H1 (cell line): ENCODE results near the gene ASCL1. TPM values are rescaled to one million over a fixed set of nuclear protein-coding genes. Genes with fewer than 3 reads are reported as not detected.
A peak's percentile ranks its signal among the peaks of the same experiment; 100 is the strongest.

Experiments used
- CTCF ChIA-PET: fragments of 300-600 bp; sonication (Branson Sonifier 250); formaldehyde crosslinking; loops from one replicate; lab custom pipeline; 2021; ENCODE audit not compliant: partially characterized antibody; lab: Charles Lee
- POLR2A ChIA-PET: fragments of 300-600 bp; sonication (Branson Sonifier 250); formaldehyde crosslinking; loops from one replicate; lab custom pipeline; 2021; ENCODE audit warnings: inconsistent platforms; ENCODE audit not compliant: partially characterized antibody; lab: Charles Lee
- DNase-seq, 2 experiments: peaks; one replicate each; pipeline versions ENCODE4 v3.0.0 to v3.0.0-alpha.2; 2010 to 2022; ENCODE audit warnings: low spot score in 2 of 2, low read depth in 1 of 2, mixed read lengths in 1 of 2
- FAIRE-seq: peaks from 2 replicates; lab custom pipeline; 2011; peaks lifted over from hg19 to GRCh38; lab: Jason Lieb, UNC
- H2AFZ ChIP-seq: 2 replicates; pipeline ENCODE4 v1.8.1; 2012; ENCODE audit warnings: low read length, inconsistent platforms
- H2AK5ac ChIP-seq: 2 replicates; pipeline ENCODE4 v1.6.1; 2013; ENCODE audit warnings: low read depth, low read length
- H2BK120ac ChIP-seq: replicated peaks from 2 replicates; pipeline ENCODE3; 2013; ENCODE audit warnings: low read depth, low read length, inconsistent platforms
- H2BK12ac ChIP-seq: 2 replicates; pipeline ENCODE4 v1.6.1; 2013; ENCODE audit warnings: low read depth, low read length
- H2BK15ac ChIP-seq: 2 replicates; pipeline ENCODE4 v1.6.1; 2013; ENCODE audit warnings: low read length
- H2BK20ac ChIP-seq: 2 replicates; pipeline ENCODE4 v1.6.1; 2013; ENCODE audit warnings: low read length
- H2BK5ac ChIP-seq: 2 replicates; pipeline ENCODE4 v1.6.1; 2013; ENCODE audit warnings: low read depth, low read length
- H3K14ac ChIP-seq: 2 replicates; pipeline ENCODE4 v1.6.1; 2013; ENCODE audit warnings: inconsistent platforms; ENCODE audit not compliant: insufficient read length
- H3K18ac ChIP-seq: 2 replicates; pipeline ENCODE4 v1.6.1; 2013; ENCODE audit warnings: low read length; ENCODE audit errors: extremely low read depth
- H3K23ac ChIP-seq: 2 replicates; pipeline ENCODE4 v1.6.1; 2013; ENCODE audit warnings: inconsistent platforms; ENCODE audit not compliant: insufficient read length
- H3K23me2 ChIP-seq: 2 replicates; pipeline ENCODE4 v1.6.1; 2013; ENCODE audit warnings: low read depth, low read length
- H3K27ac ChIP-seq: 2 replicates; pipeline ENCODE4 v1.6.1; 2011; ENCODE audit warnings: low read depth, low read length, inconsistent platforms
- H3K27me3 ChIP-seq, 4 experiments: replicated peaks in 1 of 4; 1 replicate in 1 of 4; 2 replicates in 3 of 4; pipeline versions ENCODE4 v1.6.1 to v1.8.1; 2011 to 2013; ENCODE audit warnings: low read length in 3 of 4, mild to moderate bottlenecking in 3 of 4, inconsistent platforms in 2 of 4, mixed read lengths in 2 of 4, moderate library complexity in 1 of 4; ENCODE audit not compliant: control insufficient read depth in 3 of 4, insufficient read depth in 3 of 4; ENCODE audit errors: extremely low read depth in 1 of 4
- H3K36me3 ChIP-seq, 4 experiments: 2 replicates each; pipeline versions ENCODE4 v1.6.1 to v1.8.1; 2011 to 2013; ENCODE audit warnings: mild to moderate bottlenecking in 4 of 4, low read length in 3 of 4, moderate library complexity in 2 of 4, control low read depth in 1 of 4, inconsistent platforms in 1 of 4; ENCODE audit not compliant: insufficient read depth in 4 of 4, control insufficient read depth in 2 of 4
- H3K4ac ChIP-seq: replicated peaks from 2 replicates; pipeline ENCODE3; 2013; ENCODE audit warnings: low read length, low read depth, mixed read lengths, inconsistent platforms; ENCODE audit not compliant: insufficient read length
- H3K4me1 ChIP-seq, 4 experiments: replicated peaks in 1 of 4; 1 replicate in 1 of 4; 2 replicates in 3 of 4; pipeline versions ENCODE4 v1.6.1 to v1.8.1; 2011 to 2013; ENCODE audit warnings: low read length in 3 of 4, inconsistent platforms in 2 of 4, mixed read lengths in 1 of 4; ENCODE audit not compliant: insufficient read depth in 4 of 4, control insufficient read depth in 3 of 4
- H3K4me2 ChIP-seq, 2 experiments: 2 replicates each; pipeline versions ENCODE4 v1.6.1 to v1.8.1; 2011 to 2013; ENCODE audit warnings: low read depth in 2 of 2, low read length in 2 of 2, control low read depth in 1 of 2, inconsistent platforms in 1 of 2, mild to moderate bottlenecking in 1 of 2; ENCODE audit not compliant: insufficient read depth in 1 of 2
- H3K4me3 ChIP-seq, 4 experiments: fragments of 200-600, 300-600 bp in 1 of 4; sonication (generic), shearing (Covaris generic), sonication (Bioruptor Twin) in 1 of 4; 2 replicates each; pipeline versions ENCODE4 v1.5.1 to v1.8.1; 2011 to 2016; ENCODE audit warnings: low read length in 4 of 4, low read depth in 3 of 4, control low read depth in 2 of 4, inconsistent platforms in 2 of 4, mild to moderate bottlenecking in 2 of 4, mixed read lengths in 1 of 4, moderate library complexity in 1 of 4; ENCODE audit not compliant: insufficient read depth in 2 of 4; ENCODE audit errors: extremely low read depth in 1 of 4
- H3K56ac ChIP-seq: replicated peaks from 2 replicates; pipeline ENCODE3; 2013; ENCODE audit warnings: low read depth, mild to moderate bottlenecking, mixed read lengths, low read length, inconsistent platforms; ENCODE audit not compliant: insufficient read length
- H3K79me1 ChIP-seq: 2 replicates; pipeline ENCODE4 v1.6.1; 2013; ENCODE audit warnings: low read depth, low read length, control low read depth
- H3K79me2 ChIP-seq, 2 experiments: 2 replicates each; pipeline versions ENCODE4 v1.6.1 to v1.8.1; 2012 to 2013; ENCODE audit warnings: low read length in 2 of 2, mild to moderate bottlenecking in 2 of 2, inconsistent platforms in 1 of 2; ENCODE audit not compliant: insufficient read depth in 2 of 2, control insufficient read depth in 1 of 2
- H3K9ac ChIP-seq, 4 experiments: replicated peaks in 1 of 4; 1 replicate in 1 of 4; 2 replicates in 3 of 4; pipeline versions ENCODE4 v1.6.1 to v1.8.1; 2011 to 2013; ENCODE audit warnings: low read depth in 3 of 4, low read length in 3 of 4, control low read depth in 2 of 4, mild to moderate bottlenecking in 2 of 4, moderate library complexity in 2 of 4, inconsistent platforms in 1 of 4; ENCODE audit errors: extremely low read depth in 1 of 4
- H3K9me3 ChIP-seq, 2 experiments: 2 replicates each; pipeline versions ENCODE4 v1.6.1 to v1.8.1; 2012 to 2013; ENCODE audit warnings: mild to moderate bottlenecking in 2 of 2, moderate library complexity in 2 of 2, control low read depth in 1 of 2, inconsistent platforms in 1 of 2, low read depth in 1 of 2, low read length in 1 of 2, mixed read lengths in 1 of 2; ENCODE audit not compliant: insufficient read depth in 2 of 2
- H4K20me1 ChIP-seq, 2 experiments: replicated peaks in 1 of 2; 2 replicates each; pipeline versions ENCODE3 to v1.8.1; 2011 to 2013; ENCODE audit warnings: inconsistent platforms in 2 of 2, low read length in 2 of 2, mild to moderate bottlenecking in 1 of 2; ENCODE audit not compliant: insufficient read depth in 2 of 2, control insufficient read depth in 1 of 2
- H4K5ac ChIP-seq: 2 replicates; pipeline ENCODE4 v1.6.1; 2013; ENCODE audit warnings: low read length, low read depth, mixed read lengths, inconsistent platforms; ENCODE audit not compliant: insufficient read length
- H4K8ac ChIP-seq: 2 replicates; pipeline ENCODE4 v1.8.0; 2013; ENCODE audit warnings: mild to moderate bottlenecking, moderate library complexity, low read length, inconsistent platforms; ENCODE audit not compliant: insufficient read depth; ENCODE audit errors: extremely low read depth
- H4K91ac ChIP-seq: replicated peaks from 2 replicates; pipeline ENCODE3; 2013; ENCODE audit warnings: low read length, mixed read lengths, inconsistent platforms; ENCODE audit not compliant: insufficient read length
- EZH2 ChIP-seq: fragments of 200-600 bp; sonication (generic); IDR thresholded peaks from 2 replicates; pipeline ENCODE4 v1.7.1; 2012; ENCODE audit warnings: low read depth, mild to moderate bottlenecking, moderate library complexity, low read length, inconsistent platforms; ENCODE audit not compliant: severe bottlenecking
- POU5F1 ChIP-seq: IDR thresholded peaks from 2 replicates; pipeline ENCODE4 v1.6.1; 2011; ENCODE audit warnings: low read depth, mild to moderate bottlenecking, low read length, moderate library complexity
- SAP30 ChIP-seq: fragments of 300-600 bp; sonication (generic); IDR thresholded peaks from 2 replicates; pipeline ENCODE4 v1.7.1; 2012; ENCODE audit warnings: low read length, moderate library complexity, mild to moderate bottlenecking, inconsistent platforms; ENCODE audit not compliant: insufficient read depth, insufficient replicate concordance
- SUZ12 ChIP-seq: fragments of 200-600 bp; sonication (generic); IDR thresholded peaks from 2 replicates; pipeline ENCODE4 v1.6.1; 2012; ENCODE audit warnings: mild to moderate bottlenecking, inconsistent platforms, low read length, moderate library complexity, mixed read lengths
- WGBS, 2 experiments: shearing (Covaris generic) in 1 of 2; methylation state at CpG; one replicate each; pipeline versions ENCODE4 v1.1.6 to v1.1.7; 2013 to 2015; ENCODE audit warnings: low lambda C conversion rate in 2 of 2, mixed read lengths in 2 of 2, inconsistent platforms in 1 of 2, low coverage in 1 of 2, missing lambda C conversion rate in 1 of 2; ENCODE audit not compliant: insufficient replicate concordance in 2 of 2, insufficient coverage in 1 of 2, insufficient read length in 1 of 2; ENCODE audit errors: extremely low coverage in 1 of 2, missing lambda C conversion rate in 1 of 2; 5-methylcytosine and 5-hydroxymethylcytosine counted together
- polyA plus RNA-seq, 7 experiments: library from polyadenylated mRNA; depleted of rRNA in 3 of 7; stranded (reverse) in 5 of 7; unstranded in 2 of 7; fragments of >200 nt in 5 of 7; fragments of 200-250 nt in 2 of 7; gene quantifications; 1 replicate in 5 of 7; 2 replicates in 1 of 7; 4 replicates in 1 of 7; pipeline versions ENCODE4 v1.2.1 to v1.2.3, GENCODE V29; 2011 to 2013; ENCODE audit warnings: missing spikeins in 2 of 7, mixed read lengths in 2 of 7
- total RNA-seq: library from RNA; stranded (reverse); fragmentation: NEBNext Ultra II Directional; extraction: Animal tissue kit (Norgen Biotek cat#: 25700); gene quantifications from 2 replicates; pipeline ENCODE4 v1.2.1, GENCODE V29; 2021

The ASCL1 gene
- total and polyA plus RNA-seq, 2 of the 8 experiments (the other 6 are each of a cell fraction or from before 2014, with no cell fraction given), result 0.12 TPM; not detected in 1

DNA sequence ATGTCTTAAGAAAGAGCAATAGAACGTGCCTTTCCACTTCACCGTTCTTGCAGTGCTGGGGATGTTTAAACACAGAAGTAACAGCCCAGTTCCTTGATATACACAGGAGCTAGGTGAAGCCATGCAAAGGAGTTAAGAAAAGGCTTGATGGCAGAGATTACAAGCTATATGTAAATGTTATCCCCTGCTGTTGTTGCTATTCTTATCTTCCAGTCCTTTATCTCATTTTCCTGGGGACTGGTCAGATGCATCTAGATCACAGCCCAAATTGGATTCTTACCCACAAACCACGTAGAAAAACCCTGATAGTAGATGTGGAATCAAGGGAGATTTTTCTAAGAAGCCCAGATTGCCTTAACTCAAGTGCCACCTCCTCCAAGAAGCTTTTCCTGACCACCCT lies 5.5 kb downstream of the ASCL1 start:
- no peak overlapping the region for H3K27ac ChIP-seq
- H4K5ac ChIP-seq, result no peak overlapping the region
- POLR2A ChIA-PET, result no interaction called here
- H2AFZ ChIP-seq, result no peak overlapping the region
- peak; percentile 28 for FAIRE-seq
- no peak overlapping the region for H3K4ac ChIP-seq
- H4K91ac ChIP-seq, result no peak overlapping the region
- peaks cover 78 to 99% (median 94%) of the 10 kb centered on the region in 4 experiments for H3K27me3 ChIP-seq
- H3K56ac ChIP-seq, result no peak overlapping the region
- no peak overlapping the region for H3K14ac ChIP-seq
- DNase-seq, result no peak
- no peak overlapping the region for H2BK5ac ChIP-seq
- peak overlapping the region; percentile 25 to 40; a peak in 1 of 4 replicates for H3K4me2 ChIP-seq
- no peak overlapping the region for H2BK20ac ChIP-seq
- no peak overlapping the region for H2BK15ac ChIP-seq
- H2BK120ac ChIP-seq, result no peak overlapping the region
- no peaks in the 10 kb centered on the region for H3K79me2 ChIP-seq
- WGBS, 2 experiments, result 0% methylated on average over 3 of the region's 3 CpGs; no CpG with 5 or more reads in 1 of the 2 experiments
- H3K18ac ChIP-seq, result no peak overlapping the region
- no peaks in the 10 kb centered on the region for H3K79me1 ChIP-seq
- H2AK5ac ChIP-seq, result no peak overlapping the region
- H3K4me3 ChIP-seq, result peak overlapping the region in 1 of 4 experiments; percentile 33; a peak in 1 of 8 replicates
- peaks cover 0 to 7% (median 0%) of the 10 kb centered on the region in 4 experiments; a peak in 1 of 8 replicates for H3K36me3 ChIP-seq
- H4K8ac ChIP-seq, result no peak overlapping the region
- H3K9me3 ChIP-seq, result peaks cover 8 to 12% of the 10 kb centered on the region in 2 experiments; a peak in 3 of 4 replicates
- CTCF ChIA-PET, result interaction anchor here (1.0 to 5.6 kb wide), 4 partner anchors 13 to 78 kb away, joined by 3 to 37 read pairs (median 16); no protein-coding TSS in a partner anchor
- H4K20me1 ChIP-seq, result peaks cover 12 to 38% of the 10 kb centered on the region in 2 experiments
- peaks cover 3 to 19% (median 9%) of the 10 kb centered on the region in 4 experiments; a peak in 5 of 7 replicates for H3K4me1 ChIP-seq
- H2BK12ac ChIP-seq, result no peak overlapping the region
- TF ChIP-seq SUZ12 (0 out of 2 replicates have a peak, but pooled peaks have one; percentile 11), SAP30 (no peak), EZH2 (peak; percentile 14), POU5F1 (no peak)
- TF ChIP-seq, all 59 proteins: peak for 2
- H3K9ac ChIP-seq, result no peak overlapping the region
- peaks cover 19% of the 10 kb centered on the region for H3K23me2 ChIP-seq
- H3K23ac ChIP-seq, result no peak overlapping the region
